HCT116 (cell line): ENCODE data around the gene DACH2. TPM values are rescaled to one million over a fixed set of nuclear protein-coding genes. Genes with fewer than 3 reads are reported as not detected.

Experiments
- ATAC-seq: fragments of 200-7000 bp; cut with Tn5 transposase; 2 replicates; pipeline ENCODE4 v1.9.1; 2020; ENCODE audit warnings: mild to moderate bottlenecking, moderate library complexity
- BruUV-seq: library from RNA; stranded (reverse); fragments of 400-500 nt; replicated peaks from 2 replicates; lab custom pipeline; 2021; lab: Mats Ljungman, UMichigan
- CTCF ChIA-PET: fragments of 300-600 bp; sonication (Branson Sonifier 250); formaldehyde crosslinking; loops from one replicate; lab custom pipeline; 2021; ENCODE audit warnings: antibody characterized with exemption; lab: Charles Lee
- POLR2A ChIA-PET: fragments of 300-600, 350-600 bp; sonication (Branson Sonifier 250); formaldehyde crosslinking; loops from one replicate; lab custom pipeline; 2021; ENCODE audit warnings: antibody characterized with exemption; lab: Charles Lee
- RAD21 ChIA-PET, 2 experiments: fragments of 300-600 bp; sonication (Branson Sonifier 250); formaldehyde crosslinking; loops; one replicate each; lab custom pipeline; 2023; ENCODE audit warnings: low total read pairs in 2 of 2; ENCODE audit not compliant: uncharacterized antibody in 2 of 2, unreplicated experiment in 2 of 2, low non-redundant PET in 1 of 2; lab: Charles Lee
- DNase-seq: peaks from one replicate; pipeline ENCODE4 v3.0.0-alpha.2; 2010; ENCODE audit warnings: low read depth, low spot score
- H2AFZ ChIP-seq: fragments of 200-600 bp; shearing (Covaris generic), sonication (generic); 2 replicates; pipeline ENCODE4 v1.6.1; 2017; ENCODE audit warnings: low read depth, mixed run types, mixed read lengths, antibody characterized with exemption, low read length; ENCODE audit not compliant: poor library complexity, severe bottlenecking
- H3K27ac ChIP-seq: 2 replicates; pipeline ENCODE4 v1.5.1; 2012; ENCODE audit warnings: low read depth, low read length
- H3K27me3 ChIP-seq: fragments of 200-600 bp; sonication (generic); 2 replicates; pipeline ENCODE4 v1.6.1; 2016; ENCODE audit warnings: mixed run types, low read length, mixed read lengths; ENCODE audit not compliant: insufficient read depth
- H3K36me3 ChIP-seq, 2 experiments: fragments of 200-500 bp in 1 of 2; fragments of 200-600 bp in 1 of 2; sonication (Bioruptor generic) in 1 of 2; sonication (generic) in 1 of 2; 2 replicates each; pipeline versions ENCODE4 v1.5.1 to v1.6.1; 2014 to 2016; ENCODE audit warnings: low read length in 2 of 2, inconsistent platforms in 1 of 2, mixed read lengths in 1 of 2, mixed run types in 1 of 2; ENCODE audit not compliant: insufficient read depth in 2 of 2, control insufficient read depth in 1 of 2
- H3K4me1 ChIP-seq, 2 experiments: fragments of 200-600 bp in 1 of 2; sonication (generic) in 1 of 2; 2 replicates each; pipeline versions ENCODE4 v1.5.1 to v1.6.1; 2012 to 2017; ENCODE audit warnings: low read length in 2 of 2, inconsistent platforms in 1 of 2, mild to moderate bottlenecking in 1 of 2, mixed read lengths in 1 of 2, mixed run types in 1 of 2, moderate library complexity in 1 of 2; ENCODE audit not compliant: insufficient read depth in 2 of 2, control insufficient read depth in 1 of 2
- H3K4me2 ChIP-seq: fragments of 200-600 bp; sonication (generic); 2 replicates; pipeline ENCODE4 v1.6.1; 2017; ENCODE audit warnings: mixed run types, low read length, mixed read lengths
- H3K4me3 ChIP-seq, 2 experiments: fragments of 200-600 bp in 1 of 2; sonication (generic) in 1 of 2; replicated peaks in 1 of 2; 2 replicates each; pipeline ENCODE4 v1.5.1; 2011 to 2016; ENCODE audit warnings: low read length in 2 of 2, control low read depth in 1 of 2, low read depth in 1 of 2, mild to moderate bottlenecking in 1 of 2, mixed read lengths in 1 of 2, mixed run types in 1 of 2
- H3K79me2 ChIP-seq: fragments of 200-600 bp; sonication (generic); 2 replicates; pipeline ENCODE4 v1.6.1; 2017; ENCODE audit warnings: mild to moderate bottlenecking, mixed run types, low read length, moderate library complexity, mixed read lengths; ENCODE audit not compliant: insufficient read depth
- H3K9ac ChIP-seq: fragments of 200-600 bp; sonication (generic); 2 replicates; pipeline ENCODE4 v1.6.1; 2016; ENCODE audit warnings: low read length, mixed read lengths
- H3K9me2 ChIP-seq: fragments of 200-600 bp; sonication (generic), shearing (Covaris generic); 2 replicates; pipeline ENCODE4 v1.6.1; 2017; ENCODE audit warnings: mixed run types, mild to moderate bottlenecking, moderate library complexity; ENCODE audit not compliant: insufficient read depth
- H3K9me3 ChIP-seq, 2 experiments: fragments of 200-500 bp in 1 of 2; fragments of 200-600 bp in 1 of 2; sonication (Bioruptor generic) in 1 of 2; sonication (generic) in 1 of 2; 2 replicates each; pipeline ENCODE4 v1.6.1; 2014 to 2017; ENCODE audit warnings: low read length in 2 of 2, mixed read lengths in 2 of 2, inconsistent platforms in 1 of 2, low read depth in 1 of 2, mild to moderate bottlenecking in 1 of 2, mixed run types in 1 of 2, moderate library complexity in 1 of 2; ENCODE audit not compliant: control insufficient read depth in 1 of 2, insufficient read depth in 1 of 2
- H4K20me1 ChIP-seq: fragments of 200-600 bp; sonication (generic), shearing (Covaris generic); 2 replicates; pipeline ENCODE4 v1.6.1; 2017; ENCODE audit warnings: mixed run types, mild to moderate bottlenecking, moderate library complexity; ENCODE audit not compliant: insufficient read depth
- ATF3 ChIP-seq: IDR thresholded peaks from 2 replicates; pipeline ENCODE4 v1.6.1; 2012
- CEBPB ChIP-seq: IDR thresholded peaks from 2 replicates; pipeline ENCODE4 v1.6.1; 2012; ENCODE audit warnings: low read depth
- EGR1 ChIP-seq: IDR thresholded peaks from 2 replicates; pipeline ENCODE4 v1.6.1; 2012; ENCODE audit warnings: low read depth
- ELF1 ChIP-seq: IDR thresholded peaks from 2 replicates; pipeline ENCODE4 v1.6.1; 2012; ENCODE audit warnings: low read depth, borderline replicate concordance
- EZH2 ChIP-seq: fragments of 200-600 bp; sonication (generic); IDR thresholded peaks from 2 replicates; pipeline ENCODE4 v1.6.1; 2017; ENCODE audit warnings: antibody characterized with exemption, mixed run types
- EZH2phosphoT487 ChIP-seq: fragments of 200-600 bp; IDR thresholded peaks from 2 replicates; pipeline ENCODE4 v1.6.1; 2018; ENCODE audit warnings: antibody characterized with exemption, borderline replicate concordance
- FOSL1 ChIP-seq: IDR thresholded peaks from 2 replicates; pipeline ENCODE4 v1.6.1; 2012; ENCODE audit warnings: low read depth
- POLR2AphosphoS5 ChIP-seq: IDR thresholded peaks from 2 replicates; pipeline ENCODE4 v1.6.1; 2011; ENCODE audit warnings: mild to moderate bottlenecking, low read depth, low read length, moderate library complexity
- SP1 ChIP-seq: IDR thresholded peaks from 2 replicates; pipeline ENCODE4 v1.6.1; 2012; ENCODE audit warnings: low read depth
- SRF ChIP-seq: IDR thresholded peaks from 2 replicates; pipeline ENCODE4 v1.6.1; 2012; ENCODE audit warnings: low read depth
- TCF7L2 ChIP-seq: IDR thresholded peaks from 2 replicates; pipeline ENCODE4 v1.7.0; 2011; ENCODE audit warnings: borderline replicate concordance, inconsistent platforms; ENCODE audit not compliant: insufficient read depth, insufficient read length; ENCODE audit errors: extremely low read depth
- YY1 ChIP-seq: IDR thresholded peaks from 2 replicates; pipeline ENCODE4 v1.6.1; 2011; ENCODE audit warnings: low read length, low read depth, moderate library complexity, mild to moderate bottlenecking; ENCODE audit not compliant: insufficient replicate concordance; ENCODE audit errors: extremely low read depth
- ZNF274 ChIP-seq: fragments of 200-500 bp; sonication (Bioruptor generic); IDR thresholded peaks from 2 replicates; pipeline ENCODE4 v1.6.1; 2014; ENCODE audit warnings: mild to moderate bottlenecking, low read depth, low read length, inconsistent platforms
- intact Hi-C: fragments of 100-400 bp; cut with micrococcal nuclease; formaldehyde crosslinking; loops from 2 replicates; pipeline ENCODE4 v1.10.0; 2022
- total RNA-seq: library from RNA; stranded (reverse); gene quantifications from one replicate; pipeline ENCODE4 v1.2.1, GENCODE V29; 2021; ENCODE audit not compliant: unreplicated experiment
- TF ChIP-seq, protein P1 (sequence below), 3 experiments: fragments of 200-600 bp in 1 of 3; sonication (generic) in 1 of 3; IDR thresholded peaks in 2 of 3; conservative IDR thresholded peaks in 1 of 3; 2 replicates each; pipeline ENCODE4 v1.5.1; 2012 to 2017; ENCODE audit warnings: low read depth in 2 of 3, low read length in 2 of 3, antibody characterized with exemption in 1 of 3, borderline replicate concordance in 1 of 3, control low read depth in 1 of 3, mild to moderate bottlenecking in 1 of 3, mixed read lengths in 1 of 3, mixed run types in 1 of 3, moderate library complexity in 1 of 3; ENCODE audit not compliant: insufficient read depth in 1 of 3

DACH2 gene
- total RNA-seq, 1 experiment from 2014 or later = not detected

GRCh38 chrX:86210772-86211171 is 62.5 kb downstream of the DACH2 start:
- no peak overlapping the region for H3K27ac ChIP-seq
- no TSS peak for BruUV-seq

More at GRCh38 chrX:86210772-86211171, 62.5 kb downstream of the DACH2 start:
- ATAC-seq (no peak), DNase-seq (no peak)
- RAD21 ChIA-PET = no interaction called here
- no peaks in the 10 kb centered on the region for H3K4me1 ChIP-seq
- POLR2A ChIA-PET = no interaction called here
- CTCF ChIA-PET = no interaction called here
- no peak overlapping the region for H2AFZ ChIP-seq
- no peaks in the 10 kb centered on the region for H3K36me3 ChIP-seq
- no peak overlapping the region for H3K9ac ChIP-seq
- no peaks in the 10 kb centered on the region for H4K20me1 ChIP-seq
- no peaks in the 10 kb centered on the region for H3K9me2 ChIP-seq
- H3K79me2 ChIP-seq = no peaks in the 10 kb centered on the region
- TF ChIP-seq SRF (no peak), CEBPB (no peak), SP1 (no peak), EZH2phosphoT487 (no peak), ELF1 (no peak), POLR2AphosphoS5 (no peak), ZNF274 (no peak), TCF7L2 (no peak), EGR1 (no peak), ATF3 (no peak), FOSL1 (no peak), YY1 (no peak), EZH2 (no peak)
- TF ChIP-seq, protein P1, sequence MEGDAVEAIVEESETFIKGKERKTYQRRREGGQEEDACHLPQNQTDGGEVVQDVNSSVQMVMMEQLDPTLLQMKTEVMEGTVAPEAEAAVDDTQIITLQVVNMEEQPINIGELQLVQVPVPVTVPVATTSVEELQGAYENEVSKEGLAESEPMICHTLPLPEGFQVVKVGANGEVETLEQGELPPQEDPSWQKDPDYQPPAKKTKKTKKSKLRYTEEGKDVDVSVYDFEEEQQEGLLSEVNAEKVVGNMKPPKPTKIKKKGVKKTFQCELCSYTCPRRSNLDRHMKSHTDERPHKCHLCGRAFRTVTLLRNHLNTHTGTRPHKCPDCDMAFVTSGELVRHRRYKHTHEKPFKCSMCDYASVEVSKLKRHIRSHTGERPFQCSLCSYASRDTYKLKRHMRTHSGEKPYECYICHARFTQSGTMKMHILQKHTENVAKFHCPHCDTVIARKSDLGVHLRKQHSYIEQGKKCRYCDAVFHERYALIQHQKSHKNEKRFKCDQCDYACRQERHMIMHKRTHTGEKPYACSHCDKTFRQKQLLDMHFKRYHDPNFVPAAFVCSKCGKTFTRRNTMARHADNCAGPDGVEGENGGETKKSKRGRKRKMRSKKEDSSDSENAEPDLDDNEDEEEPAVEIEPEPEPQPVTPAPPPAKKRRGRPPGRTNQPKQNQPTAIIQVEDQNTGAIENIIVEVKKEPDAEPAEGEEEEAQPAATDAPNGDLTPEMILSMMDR (IDR thresholded peaks at IDR 0.05 in 2 of 3, conservative IDR thresholded peaks at IDR 0.05 in 1 of 3; ENCODE audit: borderline replicate concordance in 1 of 3, insufficient read depth in 1 of 3, low read depth in 2 of 3, low read length in 2 of 3) = no peak
- H3K4me3 ChIP-seq = no peak overlapping the region
- H3K9me3 ChIP-seq = no peaks in the 10 kb centered on the region
- intact Hi-C loops = no loop called here
- no peaks in the 10 kb centered on the region for H3K27me3 ChIP-seq
- H3K4me2 ChIP-seq = no peak overlapping the region
